Measurements from ENCODE around the gene KIF1B. TPM values are rescaled to one million over a fixed set of nuclear protein-coding genes. Genes with fewer than 3 reads are reported as not detected.
A peak's percentile ranks its signal among the peaks of the same experiment; 100 is the strongest.

The KIF1B gene
- total RNA-seq, 6 experiments from 2014 or later = 21.7 to 29.4 (median 23.2) TPM

DNA sequence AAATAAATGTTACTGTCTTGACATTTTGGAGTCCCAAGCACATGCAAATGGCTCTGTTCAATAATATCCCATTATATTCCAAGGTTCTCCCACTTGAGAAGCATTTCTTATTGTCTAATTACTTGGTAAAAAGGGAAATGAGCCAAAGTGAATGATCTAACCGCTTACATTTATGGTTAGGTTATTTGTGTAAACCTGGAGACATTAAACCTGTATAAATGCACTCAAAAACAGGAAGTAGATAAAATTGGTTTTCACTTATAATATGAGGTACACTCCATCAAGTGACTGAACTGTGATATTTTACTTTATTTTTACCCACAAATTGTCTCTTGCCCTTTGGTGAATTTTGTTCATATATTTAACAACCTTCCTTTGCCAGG, 26.8 kb downstream of the KIF1B start:
- Histone ChIP-seq H3K4me1 (no peaks in the 10 kb centered on the region), H3K27ac (no peak overlapping the region), H3K36me3 (peaks cover 0 to 3% (median 0%) of the 10 kb centered on the region in 4 donors), H3K9me3 (no peaks in the 10 kb centered on the region), H3K27me3 (no peaks in the 10 kb centered on the region), H3K4me3 (no peak overlapping the region)
- DNase-seq (no peak), ATAC-seq (no peak)
- no peak for TF ChIP-seq POLR2A (IDR thresholded peaks at IDR 0.05)
- TF ChIP-seq, protein P1, sequence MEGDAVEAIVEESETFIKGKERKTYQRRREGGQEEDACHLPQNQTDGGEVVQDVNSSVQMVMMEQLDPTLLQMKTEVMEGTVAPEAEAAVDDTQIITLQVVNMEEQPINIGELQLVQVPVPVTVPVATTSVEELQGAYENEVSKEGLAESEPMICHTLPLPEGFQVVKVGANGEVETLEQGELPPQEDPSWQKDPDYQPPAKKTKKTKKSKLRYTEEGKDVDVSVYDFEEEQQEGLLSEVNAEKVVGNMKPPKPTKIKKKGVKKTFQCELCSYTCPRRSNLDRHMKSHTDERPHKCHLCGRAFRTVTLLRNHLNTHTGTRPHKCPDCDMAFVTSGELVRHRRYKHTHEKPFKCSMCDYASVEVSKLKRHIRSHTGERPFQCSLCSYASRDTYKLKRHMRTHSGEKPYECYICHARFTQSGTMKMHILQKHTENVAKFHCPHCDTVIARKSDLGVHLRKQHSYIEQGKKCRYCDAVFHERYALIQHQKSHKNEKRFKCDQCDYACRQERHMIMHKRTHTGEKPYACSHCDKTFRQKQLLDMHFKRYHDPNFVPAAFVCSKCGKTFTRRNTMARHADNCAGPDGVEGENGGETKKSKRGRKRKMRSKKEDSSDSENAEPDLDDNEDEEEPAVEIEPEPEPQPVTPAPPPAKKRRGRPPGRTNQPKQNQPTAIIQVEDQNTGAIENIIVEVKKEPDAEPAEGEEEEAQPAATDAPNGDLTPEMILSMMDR (IDR thresholded peaks at IDR 0.05) = no peak
- WGBS (ENCODE audit: insufficient coverage, low coverage, low lambda C conversion rate, missing lambda C conversion rate) = 94% methylated on average over 1 of the region's 1 CpG
- intact Hi-C loops (cut with DNase I) = no loop called here

DNA sequence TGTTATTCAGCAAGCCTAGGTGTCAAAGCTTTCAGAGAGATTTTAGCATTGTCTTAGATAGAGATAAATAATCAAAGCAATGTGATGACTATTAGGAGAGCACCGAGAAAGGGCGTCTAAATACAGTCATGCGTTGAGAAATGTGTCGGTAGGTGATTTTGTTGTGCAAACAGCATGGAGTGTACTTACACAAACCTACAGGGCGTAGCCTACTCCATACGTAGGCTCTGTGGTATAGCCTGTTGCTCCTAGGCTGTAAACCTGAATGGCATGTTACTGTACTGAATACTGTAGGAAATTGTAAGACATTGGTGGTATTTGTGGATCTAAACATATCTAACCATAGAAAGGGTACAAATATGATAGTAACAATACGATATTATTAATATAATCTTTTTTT, 31.8 kb downstream of the KIF1B start:
- WGBS (ENCODE audit: insufficient coverage, low coverage, low lambda C conversion rate, missing lambda C conversion rate) = 92% methylated on average over 7 of the region's 7 CpGs
- TF ChIP-seq POLR2A (IDR thresholded peaks at IDR 0.05) = no peak
- TF ChIP-seq, protein P1 (IDR thresholded peaks at IDR 0.05) = no peak
- H3K4me3 ChIP-seq = no peak overlapping the region
- no peaks in the 10 kb centered on the region for H3K36me3 ChIP-seq
- no peaks in the 10 kb centered on the region for H3K9me3 ChIP-seq
- H3K4me1 ChIP-seq = no peaks in the 10 kb centered on the region
- no peaks in the 10 kb centered on the region for H3K27me3 ChIP-seq
- DNase-seq (peak in 1 of 3 donors; percentile 33), ATAC-seq (no peak)
- intact Hi-C loops (cut with DNase I) = no loop called here
- no peak overlapping the region for H3K27ac ChIP-seq

DNA sequence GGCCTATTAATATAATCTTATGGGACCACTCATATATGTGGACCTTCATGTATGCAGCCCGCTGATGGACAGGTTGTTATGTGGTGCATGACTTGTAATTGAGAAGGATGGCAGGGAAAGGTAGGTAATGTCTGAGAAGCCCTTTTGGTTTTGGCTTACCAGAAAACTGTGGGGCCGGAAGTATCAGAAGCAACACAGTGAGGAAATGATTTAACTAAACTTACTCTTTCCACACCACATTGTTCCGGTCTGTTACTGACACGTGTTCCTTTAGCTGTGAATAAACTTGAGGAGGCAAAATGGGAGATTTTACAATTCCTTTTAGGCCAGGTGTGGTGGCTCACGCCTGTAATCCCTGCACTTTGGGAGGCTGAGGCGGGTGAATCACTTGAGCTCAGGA, 32.4 kb downstream of the KIF1B start:
- H3K4me3 ChIP-seq = no peak overlapping the region
- no peak overlapping the region for H3K27ac ChIP-seq
- H3K36me3 ChIP-seq = no peaks in the 10 kb centered on the region
- ATAC-seq (peak in 1 of 4 donors; percentile 33), DNase-seq (peak in 1 of 3 donors; percentile 34)
- no peaks in the 10 kb centered on the region for H3K4me1 ChIP-seq
- no peaks in the 10 kb centered on the region for H3K27me3 ChIP-seq
- H3K9me3 ChIP-seq = no peaks in the 10 kb centered on the region
- 86% methylated on average over 6 of the region's 6 CpGs for WGBS (ENCODE audit: insufficient coverage, low coverage, low lambda C conversion rate, missing lambda C conversion rate)
- intact Hi-C loops (cut with DNase I) = no loop called here
- no peak for TF ChIP-seq POLR2A (IDR thresholded peaks at IDR 0.05)

DNA sequence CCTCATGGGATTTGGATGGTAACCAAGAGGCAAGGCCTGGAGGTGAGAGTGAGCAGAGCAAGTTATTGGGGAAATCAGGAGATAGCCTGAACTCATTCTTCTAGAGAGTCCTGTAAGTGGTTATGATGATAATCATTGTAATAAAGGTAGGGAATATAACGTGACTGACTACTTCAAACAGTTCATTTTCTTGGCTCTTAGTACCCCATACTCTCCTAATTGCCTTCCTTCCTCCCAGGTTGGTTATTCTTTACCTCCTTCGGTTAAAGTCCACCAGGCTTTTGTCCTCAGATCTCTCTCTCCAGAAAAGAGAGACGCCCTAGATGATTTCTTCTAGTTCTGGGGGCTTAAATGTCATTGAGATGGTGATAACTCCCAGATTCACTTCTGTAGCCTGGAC, 35.3 kb downstream of the KIF1B start:
- Histone ChIP-seq H3K9me3 (no peaks in the 10 kb centered on the region), H3K27ac (no peak overlapping the region), H3K27me3 (no peaks in the 10 kb centered on the region), H3K36me3 (no peaks in the 10 kb centered on the region), H3K4me1 (no peaks in the 10 kb centered on the region), H3K4me3 (no peak overlapping the region)
- ATAC-seq (no peak), DNase-seq (no peak)
- intact Hi-C loops (cut with DNase I) = no loop called here
- WGBS (ENCODE audit: insufficient coverage, low coverage, low lambda C conversion rate, missing lambda C conversion rate) = 87% methylated on average over 3 of the region's 3 CpGs
- no peak for TF ChIP-seq POLR2A (IDR thresholded peaks at IDR 0.05)
- TF ChIP-seq, protein P1 (IDR thresholded peaks at IDR 0.05) = no peak

DNA sequence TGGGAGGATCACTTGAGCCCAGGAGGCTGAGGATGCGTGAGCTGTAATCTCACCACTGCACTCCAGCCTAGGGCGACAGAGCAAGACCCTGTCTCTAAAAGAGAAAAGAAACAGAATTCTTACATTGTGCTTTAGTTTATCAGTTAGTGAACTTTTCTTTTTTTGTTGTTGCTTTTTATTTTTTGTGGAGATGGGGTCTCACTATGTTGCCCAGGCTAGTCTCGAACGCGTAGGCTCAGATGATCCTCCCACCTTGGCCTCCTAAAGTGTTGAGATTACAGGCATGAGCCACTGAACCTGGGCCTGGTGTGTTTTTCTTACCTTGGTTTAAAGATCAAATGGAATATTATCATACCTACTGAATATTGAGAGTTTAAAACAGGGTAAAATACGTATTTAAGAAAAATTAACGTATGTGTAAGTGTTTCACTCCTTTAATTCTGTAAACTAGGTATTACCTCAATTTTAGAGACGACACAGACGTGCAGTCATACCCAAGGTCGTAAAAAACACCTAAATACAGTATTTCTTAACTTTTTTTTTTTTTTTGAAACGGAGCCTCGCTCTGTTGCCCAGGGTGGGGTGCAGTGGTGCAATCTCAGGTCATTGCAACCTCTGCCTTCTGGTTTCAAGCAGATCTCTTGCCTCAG, 39.6 kb downstream of the KIF1B start:
- Histone ChIP-seq H3K4me3 (no peak overlapping the region), H3K9me3 (no peaks in the 10 kb centered on the region), H3K27me3 (no peaks in the 10 kb centered on the region), H3K27ac (no peak overlapping the region), H3K36me3 (no peaks in the 10 kb centered on the region), H3K4me1 (peaks cover 0 to 7% (median 0%) of the 10 kb centered on the region in 4 donors)
- no peak for DNase-seq
- no peak for TF ChIP-seq POLR2A (IDR thresholded peaks at IDR 0.05)
- TF ChIP-seq, protein P1 (IDR thresholded peaks at IDR 0.05) = no peak
- ATAC-seq = no peak
- intact Hi-C loops (cut with DNase I) = no loop called here
- WGBS (ENCODE audit: insufficient coverage, low coverage, low lambda C conversion rate, missing lambda C conversion rate) = 97% methylated on average over 11 of the region's 12 CpGs

All from right lobe of liver (tissue), 6 donors.